Neuronal stem cell (in vitro differentiated cells): Measurements from ENCODE around the gene KATNAL1.
A peak's percentile ranks its signal among the peaks of the same experiment; 100 is the strongest.

Experiments used
- DNase-seq: peaks from one replicate; pipeline ENCODE4 v3.0.0-alpha.2; 2013; ENCODE audit warnings: low spot score
- H2AFZ ChIP-seq: one replicate; pipeline ENCODE4 v1.6.1; 2013; ENCODE audit warnings: mild to moderate bottlenecking, low read length, inconsistent platforms
- H2AK5ac ChIP-seq: 2 replicates; pipeline ENCODE4 v1.6.1; 2013; ENCODE audit warnings: low read depth, mild to moderate bottlenecking, inconsistent platforms, low read length, moderate library complexity, mixed read lengths
- H2BK120ac ChIP-seq: 2 replicates; pipeline ENCODE4 v1.6.1; 2013; ENCODE audit warnings: low read depth, mild to moderate bottlenecking, inconsistent platforms, low read length, moderate library complexity, mixed read lengths
- H2BK12ac ChIP-seq: one replicate; pipeline ENCODE4 v1.6.1; 2013; ENCODE audit warnings: low read length, inconsistent platforms
- H2BK15ac ChIP-seq: 2 replicates; pipeline ENCODE4 v1.6.1; 2013; ENCODE audit warnings: mild to moderate bottlenecking, low read length, inconsistent platforms, mixed read lengths
- H2BK5ac ChIP-seq: one replicate; pipeline ENCODE4 v1.6.1; 2013; ENCODE audit warnings: inconsistent platforms, mild to moderate bottlenecking, low read length, moderate library complexity
- H3K14ac ChIP-seq: one replicate; pipeline ENCODE4 v1.6.1; 2013; ENCODE audit warnings: low read length, inconsistent platforms
- H3K18ac ChIP-seq: 2 replicates; pipeline ENCODE4 v1.6.1; 2013; ENCODE audit warnings: low read length, inconsistent platforms
- H3K23ac ChIP-seq: 2 replicates; pipeline ENCODE4 v1.6.1; 2013; ENCODE audit warnings: low read depth, mild to moderate bottlenecking, mixed read lengths, low read length, inconsistent platforms; ENCODE audit not compliant: poor library complexity
- H3K27ac ChIP-seq: replicated peaks from 3 replicates; pipeline ENCODE4 v1.5.1; 2013; ENCODE audit warnings: low read length, inconsistent platforms
- H3K27me3 ChIP-seq, 3 experiments: 2 replicates each; pipeline ENCODE4 v1.6.1; 2013; ENCODE audit warnings: low read length in 3 of 3, mild to moderate bottlenecking in 2 of 3, inconsistent platforms in 1 of 3, low read depth in 1 of 3, mixed read lengths in 1 of 3, moderate library complexity in 1 of 3; ENCODE audit not compliant: control insufficient read depth in 3 of 3, insufficient read depth in 3 of 3
- H3K36me3 ChIP-seq, 2 donors: replicated peaks in 1 of 2; 2 replicates each; pipeline ENCODE4 v1.6.1; 2013; ENCODE audit warnings: low read length in 2 of 2; ENCODE audit not compliant: control insufficient read depth in 2 of 2, insufficient read depth in 2 of 2
- H3K4ac ChIP-seq: 2 replicates; pipeline ENCODE4 v1.6.1; 2013; ENCODE audit warnings: inconsistent platforms, mild to moderate bottlenecking, low read length, moderate library complexity
- H3K4me1 ChIP-seq, 2 donors: 1 replicate in 1 of 2; 2 replicates in 1 of 2; pipeline ENCODE4 v1.6.1; 2013; ENCODE audit warnings: low read length in 2 of 2, low read depth in 1 of 2; ENCODE audit not compliant: control insufficient read depth in 2 of 2, insufficient read depth in 1 of 2
- H3K4me2 ChIP-seq: one replicate; pipeline ENCODE4 v1.6.1; 2013; ENCODE audit warnings: mild to moderate bottlenecking, low read length, inconsistent platforms; ENCODE audit not compliant: insufficient read depth, poor library complexity, severe bottlenecking
- H3K4me3 ChIP-seq, 2 donors: 2 replicates each; pipeline ENCODE4 v1.5.1; 2013; ENCODE audit warnings: low read length in 2 of 2, mild to moderate bottlenecking in 2 of 2, inconsistent platforms in 1 of 2, moderate library complexity in 1 of 2
- H3K79me1 ChIP-seq: one replicate; pipeline ENCODE4 v1.6.1; 2013; ENCODE audit warnings: low read depth, mild to moderate bottlenecking, inconsistent platforms, low read length, moderate library complexity
- H3K9ac ChIP-seq: one replicate; pipeline ENCODE4 v1.6.1; 2013; ENCODE audit warnings: mild to moderate bottlenecking, low read depth, low read length, inconsistent platforms; ENCODE audit not compliant: poor library complexity
- H3K9me3 ChIP-seq, 2 donors: replicated peaks in 1 of 2; 2 replicates each; pipeline versions ENCODE3 to v1.6.1; 2013; ENCODE audit warnings: low read length in 2 of 2, mild to moderate bottlenecking in 2 of 2, inconsistent platforms in 1 of 2, low read depth in 1 of 2, mixed read lengths in 1 of 2, moderate library complexity in 1 of 2; ENCODE audit not compliant: control insufficient read depth in 2 of 2, insufficient read depth in 1 of 2
- H4K8ac ChIP-seq: one replicate; pipeline ENCODE4 v1.6.1; 2013; ENCODE audit warnings: low read depth, mild to moderate bottlenecking, inconsistent platforms, low read length, moderate library complexity
- H4K91ac ChIP-seq: one replicate; pipeline ENCODE4 v1.6.1; 2013; ENCODE audit warnings: low read length, low read depth, mild to moderate bottlenecking, inconsistent platforms; ENCODE audit not compliant: poor library complexity
- WGBS, 2 donors: extraction: QIAGEN DNeasy Blood & Tissue Kit; methylation state at CpG; one replicate each; pipeline ENCODE4 v1.1.7; 2013; ENCODE audit warnings: missing lambda C conversion rate in 2 of 2, mixed read lengths in 1 of 2; ENCODE audit not compliant: insufficient read length in 2 of 2, insufficient replicate concordance in 1 of 2; ENCODE audit errors: extremely low coverage in 2 of 2; 5-methylcytosine and 5-hydroxymethylcytosine counted together

Gene KATNAL1

GRCh38 chr13:30173303-30173610, 134.1 kb downstream of the KATNAL1 start:
- no peaks in the 10 kb centered on the region for H3K36me3 ChIP-seq
- no peaks in the 10 kb centered on the region for H3K79me1 ChIP-seq
- no peak overlapping the region for H2BK120ac ChIP-seq
- DNase-seq, result no peak
- no peak overlapping the region for H3K18ac ChIP-seq
- no peaks in the 10 kb centered on the region for H3K27me3 ChIP-seq
- no peak overlapping the region for H2BK12ac ChIP-seq
- no peak overlapping the region for H4K8ac ChIP-seq
- no peak overlapping the region for H3K27ac ChIP-seq
- WGBS, 2 donors, result no CpG with 5 or more reads among the region's 5 CpGs
- no peak overlapping the region for H3K4me3 ChIP-seq
- H3K9ac ChIP-seq, result no peak overlapping the region
- H4K91ac ChIP-seq, result no peak overlapping the region
- H2AFZ ChIP-seq, result peak overlapping the region; percentile 47
- no peak overlapping the region for H2BK15ac ChIP-seq
- no peak overlapping the region for H2BK5ac ChIP-seq
- H3K4me2 ChIP-seq, result no peak overlapping the region
- H3K4ac ChIP-seq, result no peak overlapping the region
- peaks cover 1 to 4% of the 10 kb centered on the region in 2 donors for H3K4me1 ChIP-seq
- no peaks in the 10 kb centered on the region for H3K9me3 ChIP-seq
- H3K23ac ChIP-seq, result no peak overlapping the region
- no peak overlapping the region for H2AK5ac ChIP-seq
- H3K14ac ChIP-seq, result no peak overlapping the region

DNA sequence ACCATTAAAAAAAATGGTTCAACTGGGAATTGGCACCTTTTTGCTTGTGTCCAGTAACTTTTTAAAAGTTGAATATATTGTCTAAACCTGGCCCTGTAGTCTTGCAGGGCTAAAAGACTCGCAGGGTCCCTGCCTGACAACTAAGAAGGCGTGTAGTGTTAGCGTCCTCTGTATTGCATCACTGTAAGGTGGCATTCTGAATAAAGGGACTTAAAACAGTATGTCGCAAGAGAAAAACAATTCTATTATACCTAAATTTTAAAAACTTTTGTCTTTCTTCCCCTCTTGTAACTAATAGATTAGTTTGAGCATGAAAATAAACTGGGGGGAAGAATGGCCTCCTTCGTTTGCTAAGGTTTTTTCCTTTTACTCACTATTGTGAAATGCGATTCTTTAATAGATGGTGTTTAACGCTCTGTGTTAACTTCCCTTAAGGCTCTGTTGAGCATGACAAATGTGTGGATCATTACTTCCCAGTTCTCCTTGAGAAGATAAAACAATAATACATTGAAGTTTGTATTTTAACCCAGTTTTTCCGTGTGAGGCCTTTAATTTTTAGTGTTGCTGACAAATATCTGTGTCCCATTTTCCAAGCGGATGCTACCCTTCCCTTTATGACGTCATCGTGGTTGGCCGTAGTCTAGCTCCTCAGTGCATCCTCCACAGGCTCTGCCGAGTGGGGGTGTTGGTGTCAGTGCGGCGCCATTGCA, 134.6 kb downstream of the KATNAL1 start:
- Histone ChIP-seq H3K9ac (no peak overlapping the region), H3K9me3 (no peaks in the 10 kb centered on the region), H3K36me3 (no peaks in the 10 kb centered on the region), H3K79me1 (no peaks in the 10 kb centered on the region), H3K4me1 (peaks cover 1 to 4% of the 10 kb centered on the region in 2 donors), H3K4me3 (no peak overlapping the region), H4K8ac (no peak overlapping the region), H3K27me3 (no peaks in the 10 kb centered on the region), H3K14ac (no peak overlapping the region), H2BK5ac (no peak overlapping the region), H2BK120ac (no peak overlapping the region), H2AK5ac (no peak overlapping the region), H2BK12ac (no peak overlapping the region), H3K18ac (no peak overlapping the region), H3K4ac (no peak overlapping the region), H3K23ac (no peak overlapping the region), H3K27ac (no peak overlapping the region), H3K4me2 (no peak overlapping the region), H2AFZ (peak overlapping the region; percentile 47), H4K91ac (no peak overlapping the region), H2BK15ac (no peak overlapping the region)
- no peak for DNase-seq
- no CpG with 5 or more reads among the region's 15 CpGs for WGBS, 2 donors

DNA sequence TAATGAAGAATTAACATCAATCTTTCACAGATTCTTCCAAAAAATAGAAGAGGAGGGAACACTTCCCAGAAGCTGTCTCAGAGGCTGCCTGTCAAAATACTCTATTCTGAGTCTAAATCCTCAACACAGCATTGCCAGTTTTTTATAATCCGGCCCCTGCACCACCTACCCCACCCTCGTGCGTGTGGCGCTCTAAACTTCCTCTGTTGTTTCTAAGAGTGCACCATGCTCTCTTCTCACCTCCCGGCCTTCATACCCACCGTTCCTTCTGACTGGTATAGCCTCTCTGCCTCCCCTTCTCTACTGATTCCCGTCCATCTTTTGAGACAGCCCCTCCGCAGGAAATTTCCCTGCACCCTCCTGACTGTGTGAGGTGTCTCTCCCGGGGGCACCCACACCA, 136.8 kb downstream of the KATNAL1 start:
- no peaks in the 10 kb centered on the region for H3K27me3 ChIP-seq
- no peak overlapping the region for H4K8ac ChIP-seq
- H3K9me3 ChIP-seq, result no peaks in the 10 kb centered on the region
- H3K23ac ChIP-seq, result no peak overlapping the region
- no peak overlapping the region for H3K18ac ChIP-seq
- H2BK15ac ChIP-seq, result no peak overlapping the region
- no peak overlapping the region for H2BK120ac ChIP-seq
- no peak overlapping the region for H3K4me3 ChIP-seq
- H2AK5ac ChIP-seq, result no peak overlapping the region
- H3K79me1 ChIP-seq, result no peaks in the 10 kb centered on the region
- H2BK5ac ChIP-seq, result no peak overlapping the region
- no peak overlapping the region for H3K9ac ChIP-seq
- no peak overlapping the region for H2AFZ ChIP-seq
- H2BK12ac ChIP-seq, result no peak overlapping the region
- DNase-seq, result no peak
- H3K14ac ChIP-seq, result no peak overlapping the region
- H3K4me2 ChIP-seq, result no peak overlapping the region
- peaks cover 1 to 4% of the 10 kb centered on the region in 2 donors for H3K4me1 ChIP-seq
- no peak overlapping the region for H4K91ac ChIP-seq
- H3K27ac ChIP-seq, result no peak overlapping the region
- no peak overlapping the region for H3K4ac ChIP-seq
- no CpG with 5 or more reads among the region's 9 CpGs for WGBS, 2 donors
- no peaks in the 10 kb centered on the region for H3K36me3 ChIP-seq

DNA sequence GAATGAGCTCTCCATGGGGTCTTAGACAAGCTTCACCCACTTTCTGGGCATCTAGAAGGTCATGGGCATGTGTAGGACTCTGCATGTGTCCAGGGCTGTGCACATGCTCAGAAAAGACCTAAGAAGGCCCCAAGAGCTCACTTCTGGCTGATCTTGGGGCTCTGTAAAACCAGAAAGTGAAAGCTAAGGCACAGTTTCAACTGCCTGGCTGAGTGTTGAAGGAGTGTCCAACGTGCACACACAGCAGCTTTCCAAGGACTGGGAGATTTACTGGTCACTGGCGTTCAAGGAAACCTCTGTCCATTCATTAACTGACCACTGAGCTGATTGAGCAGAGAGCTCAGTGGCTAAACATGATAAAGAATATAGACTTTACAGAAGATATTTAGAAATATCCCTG, 137.9 kb downstream of the KATNAL1 start:
- H3K27me3 ChIP-seq, result no peaks in the 10 kb centered on the region
- H3K4me2 ChIP-seq, result no peak overlapping the region
- H2AFZ ChIP-seq, result no peak overlapping the region
- no peak overlapping the region for H2BK5ac ChIP-seq
- H3K27ac ChIP-seq, result no peak overlapping the region
- H3K79me1 ChIP-seq, result no peaks in the 10 kb centered on the region
- H2AK5ac ChIP-seq, result no peak overlapping the region
- H3K23ac ChIP-seq, result no peak overlapping the region
- H4K8ac ChIP-seq, result no peak overlapping the region
- H3K9ac ChIP-seq, result no peak overlapping the region
- H3K18ac ChIP-seq, result peak overlapping the region; percentile 9
- no peaks in the 10 kb centered on the region for H3K36me3 ChIP-seq
- WGBS, 2 donors, result no CpG with 5 or more reads among the region's 2 CpGs
- DNase-seq, result no peak
- no peak overlapping the region for H2BK12ac ChIP-seq
- no peak overlapping the region for H3K14ac ChIP-seq
- no peak overlapping the region for H2BK15ac ChIP-seq
- H3K4me3 ChIP-seq, result no peak overlapping the region
- H2BK120ac ChIP-seq, result no peak overlapping the region
- no peak overlapping the region for H4K91ac ChIP-seq
- H3K4me1 ChIP-seq, result peaks cover 1 to 4% of the 10 kb centered on the region in 2 donors
- no peaks in the 10 kb centered on the region for H3K9me3 ChIP-seq
- H3K4ac ChIP-seq, result no peak overlapping the region
